GM19438 (cell line): ENCODE data around the gene NFATC1.
A peak's percentile ranks its signal among the peaks of the same experiment; 100 is the strongest.

Experiments used
- ATAC-seq: cut with Tn5 transposase; IDR thresholded peaks from one replicate; pipeline ENCODE4 v1.9.1; 2021; ENCODE audit warnings: low read depth; ENCODE audit not compliant: unreplicated experiment

The NFATC1 gene

GRCh38 chr18:79512461-79513380, 117.0 kb downstream of the NFATC1 start:
- ATAC-seq, result no peak

GRCh38 chr18:79513381-79514081, 117.8 kb downstream of the NFATC1 start:
- ATAC-seq, result no peak

- no peak for ATAC-seq
These were observed 119.6 kb downstream of the NFATC1 start for GRCh38 chr18:79515331-79515730.

GRCh38 chr18:79515944-79516351, 120.2 kb downstream of the NFATC1 start:
- ATAC-seq, result no peak

GRCh38 chr18:79516441-79516931, 120.8 kb downstream of the NFATC1 start:
- ATAC-seq, result no peak

- no peak for ATAC-seq
These were observed 121.6 kb downstream of the NFATC1 start for GRCh38 chr18:79517341-79517740.

GRCh38 chr18:79518028-79518682, 122.4 kb downstream of the NFATC1 start:
- ATAC-seq, result no peak

GRCh38 chr18:79518683-79519128, 123.0 kb downstream of the NFATC1 start:
- no peak for ATAC-seq

- ATAC-seq, result no peak
These were observed 124.2 kb downstream of the NFATC1 start for GRCh38 chr18:79519751-79520477.

- no peak for ATAC-seq
These were observed 125.0 kb downstream of the NFATC1 start for GRCh38 chr18:79520478-79521390.

- ATAC-seq, result no peak
These were observed 125.9 kb downstream of the NFATC1 start for GRCh38 chr18:79521416-79522205.

- no peak for ATAC-seq
These were observed 126.9 kb downstream of the NFATC1 start for GRCh38 chr18:79522451-79523205.

GRCh38 chr18:79523206-79523735, 127.5 kb downstream of the NFATC1 start:
- ATAC-seq, result peak; percentile 26

- ATAC-seq, result peak; percentile 64
These were observed 128.0 kb downstream of the NFATC1 start for GRCh38 chr18:79523736-79524180.

GRCh38 chr18:79524181-79525078, 128.7 kb downstream of the NFATC1 start:
- peak; percentile 28 for ATAC-seq
